ENCODE measurements around the gene TMTC2. TPM values are rescaled to one million over a fixed set of nuclear protein-coding genes. Genes with fewer than 3 reads are reported as not detected.

TMTC2 gene
- total and polyA plus RNA-seq, 2 donors (not counting 3 experiments of a cell fraction or from before 2014, with no cell fraction given): 4.1 to 7.8 TPM

GRCh38 chr12:82873951-82874350 lies 187.2 kb downstream of the TMTC2 start:
- Histone ChIP-seq H3K27me3 (ENCODE audit: control insufficient read depth in 2 of 2, insufficient read depth in 2 of 2, low read length in 2 of 2) (no peaks in the 10 kb centered on the region), H3K36me3 (ENCODE audit: control insufficient read depth in 2 of 2, extremely low read depth in 1 of 2, insufficient read depth in 2 of 2, low read length in 2 of 2) (no peaks in the 10 kb centered on the region), H3K9me1 (replicated peaks; ENCODE audit: control insufficient read depth, extremely low read depth, insufficient read depth, low read length) (no peaks in the 10 kb centered on the region), H3K27ac (ENCODE audit: insufficient read depth, low read depth, low read length) (no peak overlapping the region), H3K9ac (replicated peaks; ENCODE audit: extremely low read depth, insufficient read depth, low read length) (no peak overlapping the region), H2AFZ (ENCODE audit: low read depth, low read length) (no peak overlapping the region), H3K4me3 (replicated peaks in 1 of 3; ENCODE audit: insufficient read depth in 1 of 3, low read depth in 1 of 3, low read length in 3 of 3) (no peak overlapping the region), H3K79me2 (ENCODE audit: control insufficient read depth, insufficient read depth, low read length) (no peaks in the 10 kb centered on the region), H3K9me3 (replicated peaks; ENCODE audit: control insufficient read depth, insufficient read depth, low read length) (no peaks in the 10 kb centered on the region), H3K4me2 (ENCODE audit: insufficient read depth, low read length) (no peak overlapping the region), H3K4me1 (ENCODE audit: control insufficient read depth, extremely low read depth, insufficient read depth, low read length) (no peaks in the 10 kb centered on the region), H4K20me1 (replicated peaks; ENCODE audit: control insufficient read depth, extremely low read depth, insufficient read depth, low read length) (no peaks in the 10 kb centered on the region)
- no peak for FAIRE-seq
- TF ChIP-seq CTCF (IDR thresholded peaks at IDR 0.05; ENCODE audit: extremely low read depth in 1 of 2, insufficient read depth in 1 of 2, low read depth in 1 of 2, low read length in 2 of 2) (no peak), MYC (IDR thresholded peaks at IDR 0.05; ENCODE audit: low read depth, low read length) (no peak), POLR2AphosphoS5 (IDR thresholded peaks at IDR 0.05; ENCODE audit: insufficient read depth, low read depth, low read length) (no peak), EZH2 (IDR thresholded peaks at IDR 0.05; ENCODE audit: borderline replicate concordance, low read depth, low read length, severe bottlenecking) (no peak), GATA2 (IDR thresholded peaks at IDR 0.05; ENCODE audit: insufficient read depth, insufficient read length, low read depth, low read length) (no peak), JUN (IDR thresholded peaks at IDR 0.05; ENCODE audit: borderline replicate concordance, insufficient read depth, insufficient read length, low read depth) (no peak), FOS (IDR thresholded peaks at IDR 0.05; ENCODE audit: borderline replicate concordance, insufficient read depth, low read length) (no peak), POLR2A (IDR thresholded peaks at IDR 0.05; ENCODE audit: low read depth, low read length) (no peak)
- TF ChIP-seq, protein P1, sequence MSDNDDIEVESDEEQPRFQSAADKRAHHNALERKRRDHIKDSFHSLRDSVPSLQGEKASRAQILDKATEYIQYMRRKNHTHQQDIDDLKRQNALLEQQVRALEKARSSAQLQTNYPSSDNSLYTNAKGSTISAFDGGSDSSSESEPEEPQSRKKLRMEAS (IDR thresholded peaks at IDR 0.05; ENCODE audit: insufficient read depth, insufficient read length): no peak
- ChIA-PET CTCF (no interaction called here), POLR2A (no interaction called here)
- no TSS peak for BruUV-seq (replicated peaks)
- no peak for DNase-seq (ENCODE audit: low read depth, low spot score)
- dilution Hi-C loops (cut with MboI; ENCODE audit: extremely low pct_ligation_motif_present, low sequenced_read_pairs) (no loop called here), intact Hi-C loops (cut with micrococcal nuclease) (no loop called here)
